Smooth muscle cell (in vitro differentiated cells): ENCODE results near the gene UBE2J2. TPM values are rescaled to one million over a fixed set of nuclear protein-coding genes. Genes with fewer than 3 reads are reported as not detected.

Experiments used
- DNase-seq: peaks from one replicate; lab custom pipeline; 2025; ENCODE audit not compliant: unreplicated experiment; lab: John Stamatoyannopoulos, UW
- H2AFZ ChIP-seq: fragments of 200-600 bp; sonication (generic); 2 replicates; pipeline ENCODE4 v1.6.0; 2016; ENCODE audit warnings: antibody characterized with exemption, low read depth, mild to moderate bottlenecking
- H3F3A ChIP-seq: fragments of 200-600 bp; sonication (generic); 2 replicates; pipeline ENCODE4 v1.6.0; 2017; ENCODE audit warnings: antibody characterized with exemption, low read depth
- H3K27ac ChIP-seq: fragments of 200-600 bp; sonication (generic); 2 replicates; pipeline ENCODE4 v1.5.1; 2016; ENCODE audit warnings: low read depth, mild to moderate bottlenecking
- H3K27me3 ChIP-seq: fragments of 200-600 bp; sonication (generic); 2 replicates; pipeline ENCODE4 v1.6.1; 2016; ENCODE audit warnings: low read depth, mild to moderate bottlenecking
- H3K36me3 ChIP-seq: fragments of 200-600 bp; sonication (generic); 2 replicates; pipeline ENCODE4 v1.5.1; 2016; ENCODE audit warnings: low read depth
- H3K4me1 ChIP-seq: fragments of 200-600 bp; sonication (generic); 2 replicates; pipeline ENCODE4 v1.5.1; 2016; ENCODE audit warnings: low read depth
- H3K4me2 ChIP-seq: fragments of 200-600 bp; sonication (generic); 2 replicates; pipeline ENCODE4 v1.6.0; 2016; ENCODE audit warnings: mild to moderate bottlenecking
- H3K4me3 ChIP-seq: fragments of 200-600 bp; sonication (generic); 2 replicates; pipeline ENCODE4 v1.5.1; 2016; ENCODE audit warnings: mild to moderate bottlenecking
- H3K79me2 ChIP-seq: fragments of 200-600 bp; sonication (generic); 2 replicates; pipeline ENCODE4 v1.6.0; 2016; ENCODE audit warnings: low read depth, mild to moderate bottlenecking
- H3K9ac ChIP-seq: fragments of 200-600 bp; sonication (generic); 2 replicates; pipeline ENCODE4 v1.6.0; 2016; ENCODE audit warnings: low read depth
- H3K9me3 ChIP-seq: fragments of 200-600 bp; sonication (generic); replicated peaks from 2 replicates; pipeline ENCODE4 v1.5.1; 2016; ENCODE audit warnings: low read depth
- H4K20me1 ChIP-seq: fragments of 200-600 bp; sonication (generic); 2 replicates; pipeline ENCODE4 v1.6.0; 2016; ENCODE audit warnings: low read depth
- CTCF ChIP-seq: fragments of 200-600 bp; sonication (generic); IDR thresholded peaks from 2 replicates; pipeline ENCODE4 v1.5.1; 2017; ENCODE audit warnings: borderline replicate concordance, mild to moderate bottlenecking, antibody characterized with exemption; ENCODE audit not compliant: insufficient read depth, poor library complexity, severe bottlenecking
- WGBS: methylation state at CpG from one replicate; pipeline ENCODE4 v1.1.7; 2016; ENCODE audit warnings: low lambda C conversion rate; 5-methylcytosine and 5-hydroxymethylcytosine counted together
- polyA plus RNA-seq: library from polyadenylated mRNA; unstranded; fragments of >200 nt; fragmentation: Nextera tagmentation; extraction: Ambion mirVana; gene quantifications from 2 replicates; pipeline ENCODE4 v1.2.1, GENCODE V29; 2016
- total RNA-seq: library from RNA; depleted of rRNA; stranded (reverse); fragments of >200 nt; gene quantifications from 2 replicates; pipeline ENCODE4 v1.2.3, GENCODE V29; 2014

UBE2J2 gene
- total and polyA plus RNA-seq, 2 experiments from 2014 or later = 30.2 to 72.9 TPM

DNA sequence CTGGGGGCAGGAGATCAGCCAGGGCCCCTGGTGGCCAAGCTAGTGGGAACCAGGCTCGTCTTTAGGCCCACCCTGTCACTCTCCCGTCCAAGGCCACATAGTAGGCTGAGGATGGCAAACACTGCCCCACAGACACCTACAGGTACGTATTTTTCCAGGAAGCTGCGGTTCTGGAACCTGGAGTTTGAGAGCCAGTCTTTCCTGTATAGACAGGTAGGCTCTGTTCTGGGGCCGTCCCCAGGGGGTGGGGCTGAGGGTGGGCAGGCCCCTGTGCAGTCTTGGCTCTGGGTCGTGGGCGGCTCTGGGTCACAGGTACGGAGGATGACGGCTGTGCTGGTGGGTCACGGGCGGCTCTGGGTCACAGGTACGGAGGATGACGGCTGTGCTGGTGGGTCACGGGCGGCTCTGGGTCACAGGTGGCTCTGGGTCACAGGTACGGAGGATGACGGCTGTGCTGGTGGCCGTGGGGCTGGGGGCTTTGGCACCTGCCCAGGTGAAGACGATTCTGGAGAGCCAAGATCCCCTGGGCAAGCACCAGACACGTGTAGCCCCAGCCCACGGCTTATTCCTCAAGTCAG, 36.9 kb upstream of the UBE2J2 start:
- no peak overlapping the region for H3K4me3 ChIP-seq
- TF ChIP-seq CTCF = no peak
- peaks cover 25% of the 10 kb centered on the region for H3K4me1 ChIP-seq
- no peaks in the 10 kb centered on the region for H3K36me3 ChIP-seq
- WGBS = 87% methylated on average over 20 of the region's 21 CpGs
- no peaks in the 10 kb centered on the region for H3K27me3 ChIP-seq
- no peak for DNase-seq
- no peak overlapping the region for H2AFZ ChIP-seq
- H4K20me1 ChIP-seq = peaks cover 72% of the 10 kb centered on the region
- H3K79me2 ChIP-seq = peaks cover 26% of the 10 kb centered on the region
- no peak overlapping the region for H3K4me2 ChIP-seq
- H3F3A ChIP-seq = peaks cover 4% of the 10 kb centered on the region
- H3K9me3 ChIP-seq = no peaks in the 10 kb centered on the region
- H3K9ac ChIP-seq = no peak overlapping the region
- peak overlapping the region; percentile 63 for H3K27ac ChIP-seq

GRCh38 chr1:1310109-1310385, 36.4 kb upstream of the UBE2J2 start:
- Histone ChIP-seq H4K20me1 (peaks cover 72% of the 10 kb centered on the region), H3K4me1 (peaks cover 30% of the 10 kb centered on the region), H3K36me3 (no peaks in the 10 kb centered on the region), H3K27ac (peak overlapping the region; percentile 63), H3K9me3 (no peaks in the 10 kb centered on the region), H3K4me3 (no peak overlapping the region), H3F3A (peaks cover 4% of the 10 kb centered on the region), H3K27me3 (no peaks in the 10 kb centered on the region), H2AFZ (no peak overlapping the region), H3K9ac (no peak overlapping the region), H3K4me2 (peak overlapping the region; percentile 99), H3K79me2 (peaks cover 30% of the 10 kb centered on the region)
- no peak for DNase-seq
- WGBS = 86% methylated on average over 3 of the region's 3 CpGs
- TF ChIP-seq CTCF = no peak

DNA sequence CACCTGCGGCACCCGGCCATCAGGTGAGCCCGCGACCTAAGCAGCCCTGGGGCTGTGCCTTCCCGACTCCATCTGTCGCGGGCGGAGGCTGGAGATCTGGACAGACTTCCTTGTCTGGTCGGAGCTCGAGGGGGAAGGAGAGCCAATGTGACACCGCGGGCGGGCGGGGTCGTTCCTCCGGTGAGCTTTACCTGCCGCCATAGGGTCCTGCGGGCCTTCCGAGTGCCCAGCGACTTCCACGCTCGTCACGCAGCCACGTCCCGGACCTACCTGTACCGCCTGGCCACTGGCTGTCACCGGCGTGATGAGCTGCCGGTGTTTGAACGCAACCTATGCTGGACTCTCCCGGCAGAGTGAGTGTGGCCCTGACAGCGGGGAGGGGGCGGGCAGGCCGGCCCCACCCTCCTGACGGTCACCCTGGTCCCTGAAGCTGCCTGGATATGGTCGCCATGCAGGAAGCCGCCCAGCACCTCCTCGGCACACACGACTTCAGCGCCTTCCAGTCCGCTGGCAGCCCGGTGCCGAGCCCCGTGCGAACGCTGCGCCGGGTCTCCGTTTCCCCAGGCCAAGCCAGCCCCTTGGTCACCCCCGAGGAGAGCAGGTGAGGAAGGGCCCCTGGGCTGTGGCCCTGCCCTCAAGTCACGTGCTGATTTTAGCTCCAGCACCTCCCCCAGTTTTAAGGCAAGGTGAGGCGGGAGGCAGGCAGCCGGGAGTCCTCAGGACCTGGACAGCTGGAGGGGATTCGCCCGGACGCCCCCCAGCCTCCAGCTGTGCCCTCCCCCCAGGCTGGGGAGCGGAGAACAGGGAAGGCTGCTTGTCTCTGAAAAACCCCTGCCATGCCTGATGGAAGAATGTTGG, 35.8 kb upstream of the UBE2J2 start:
- no peaks in the 10 kb centered on the region for H3K9me3 ChIP-seq
- no peaks in the 10 kb centered on the region for H3K27me3 ChIP-seq
- no peak overlapping the region for H2AFZ ChIP-seq
- peak overlapping the region; percentile 99 for H3K4me2 ChIP-seq
- peak overlapping the region; percentile 63 for H3K27ac ChIP-seq
- TF ChIP-seq CTCF = no peak
- no peaks in the 10 kb centered on the region for H3K36me3 ChIP-seq
- H4K20me1 ChIP-seq = peaks cover 74% of the 10 kb centered on the region
- H3K4me1 ChIP-seq = peaks cover 34% of the 10 kb centered on the region
- peaks cover 32% of the 10 kb centered on the region for H3K79me2 ChIP-seq
- peak overlapping the region; percentile 86 for H3K4me3 ChIP-seq
- WGBS = 30% methylated on average over 50 of the region's 57 CpGs
- DNase-seq = no peak
- peaks cover 4% of the 10 kb centered on the region for H3F3A ChIP-seq
- peak overlapping the region; percentile 85 for H3K9ac ChIP-seq
